ENCODE data around the gene NADSYN1.

NADSYN1 gene

DNA sequence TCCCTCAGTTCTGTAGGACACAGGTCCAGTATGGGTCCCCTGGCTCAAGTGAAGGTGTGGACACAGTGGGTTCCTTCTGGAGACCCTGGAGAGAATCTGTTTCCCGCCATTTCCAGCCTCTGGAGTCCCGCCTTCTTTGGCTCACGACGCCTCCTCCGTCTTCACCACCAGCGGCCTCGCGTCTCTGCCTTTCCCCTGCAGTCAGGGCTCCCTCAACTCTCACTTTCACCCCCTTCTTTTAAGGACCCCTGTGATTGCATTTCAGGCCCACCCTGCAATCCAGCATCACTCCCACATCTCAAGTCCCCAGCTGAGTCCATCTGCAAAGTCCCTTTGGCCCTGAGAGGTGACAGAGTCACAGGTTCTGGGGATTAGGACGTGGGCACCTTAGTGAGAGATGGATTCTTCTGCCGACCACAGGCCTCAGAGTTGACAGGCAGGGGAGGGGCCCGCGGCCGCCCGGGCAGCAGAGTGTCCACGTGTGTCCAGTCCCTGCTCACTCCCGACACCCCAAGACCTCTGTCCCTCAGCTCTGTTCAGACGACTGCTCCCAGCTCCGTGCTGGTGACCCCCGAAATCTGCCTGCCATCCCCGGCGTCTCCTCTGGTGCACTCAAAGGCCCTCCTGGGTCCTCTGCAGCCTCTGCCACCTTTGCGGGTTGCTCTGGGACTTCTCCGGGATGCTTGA is 37.2 kb downstream of the NADSYN1 start:
- TF ChIP-seq CREB1 (IDR thresholded peaks at IDR 0.05; ENCODE audit: low read depth) = no peak

DNA sequence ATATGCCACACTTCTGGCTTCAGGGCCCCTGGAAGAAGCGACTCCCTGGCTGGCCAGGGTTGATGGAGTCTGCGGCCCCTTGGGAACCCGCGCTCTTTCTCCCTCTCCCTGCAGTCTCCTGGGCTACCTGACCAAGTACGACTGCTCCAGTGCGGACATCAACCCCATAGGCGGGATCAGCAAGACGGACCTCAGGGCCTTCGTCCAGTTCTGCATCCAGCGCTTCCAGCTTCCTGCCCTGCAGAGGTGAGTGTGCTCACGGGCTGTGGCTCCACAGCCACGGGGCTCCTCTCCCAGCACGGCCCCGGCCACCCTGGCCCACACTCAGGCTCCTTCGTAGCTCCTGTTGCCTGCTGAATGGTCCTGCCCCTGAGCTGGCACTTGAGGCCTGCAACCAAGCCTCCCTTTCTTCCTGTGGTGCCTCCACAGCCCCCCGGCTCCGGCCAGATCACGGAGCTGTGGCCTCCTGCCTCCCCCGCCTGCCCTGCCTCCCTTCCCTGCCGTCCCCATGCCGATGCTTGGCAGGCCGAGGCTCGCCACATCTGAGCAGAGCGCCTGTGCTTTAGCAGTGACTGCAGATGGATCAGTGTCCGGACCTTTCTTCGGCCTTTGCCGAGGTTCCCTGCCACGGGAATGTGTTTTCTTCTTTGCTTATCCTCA is 37.9 kb downstream of the NADSYN1 start:
- TF ChIP-seq YY1 (IDR thresholded peaks at IDR 0.05; ENCODE audit: low read depth) (no peak), ZBTB7A (IDR thresholded peaks at IDR 0.05; ENCODE audit: low read depth) (no peak), EGR1 (IDR thresholded peaks at IDR 0.05) (no peak), RAD21 (IDR thresholded peaks at IDR 0.05; ENCODE audit: low read depth) (no peak), TEAD4 (IDR thresholded peaks at IDR 0.05) (no peak), MAX (IDR thresholded peaks at IDR 0.05) (no peak), CEBPB (IDR thresholded peaks at IDR 0.05) (no peak), TCF12 (IDR thresholded peaks at IDR 0.05; ENCODE audit: low read depth) (no peak), EP300 (IDR thresholded peaks at IDR 0.05; ENCODE audit: borderline replicate concordance) (no peak)

DNA sequence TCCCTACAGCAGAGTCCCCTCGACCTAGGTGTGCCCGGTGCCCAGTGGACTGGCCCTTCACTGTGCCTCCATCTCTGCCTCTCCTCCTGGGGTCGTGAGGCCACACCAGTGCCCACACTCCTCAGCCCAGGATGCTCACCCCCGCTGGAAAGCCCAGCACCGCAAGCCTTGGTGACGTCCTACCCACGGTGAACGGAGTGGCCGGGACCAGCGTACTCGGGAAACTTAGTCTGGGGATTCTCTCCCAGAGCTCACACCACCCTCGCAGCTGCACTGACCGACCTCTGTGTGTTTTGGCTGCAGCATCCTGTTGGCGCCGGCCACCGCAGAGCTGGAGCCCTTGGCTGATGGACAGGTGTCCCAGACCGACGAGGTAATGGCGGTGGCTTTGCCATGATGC is 38.5 kb downstream of the NADSYN1 start:
- TF ChIP-seq, protein P1, sequence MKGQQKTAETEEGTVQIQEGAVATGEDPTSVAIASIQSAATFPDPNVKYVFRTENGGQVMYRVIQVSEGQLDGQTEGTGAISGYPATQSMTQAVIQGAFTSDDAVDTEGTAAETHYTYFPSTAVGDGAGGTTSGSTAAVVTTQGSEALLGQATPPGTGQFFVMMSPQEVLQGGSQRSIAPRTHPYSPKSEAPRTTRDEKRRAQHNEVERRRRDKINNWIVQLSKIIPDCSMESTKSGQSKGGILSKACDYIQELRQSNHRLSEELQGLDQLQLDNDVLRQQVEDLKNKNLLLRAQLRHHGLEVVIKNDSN (IDR thresholded peaks at IDR 0.05) = no peak
- TF ChIP-seq EGR1 (IDR thresholded peaks at IDR 0.05) = no peak
- no peak for TF ChIP-seq RAD21 (IDR thresholded peaks at IDR 0.05; ENCODE audit: low read depth)
- no peak for TF ChIP-seq NFIC (IDR thresholded peaks at IDR 0.05)
- TF ChIP-seq REST (IDR thresholded peaks at IDR 0.05; ENCODE audit: low read depth) = no peak
- no peak for TF ChIP-seq CEBPB (IDR thresholded peaks at IDR 0.05)

- TF ChIP-seq NFIC (IDR thresholded peaks at IDR 0.05) (no peak), YY1 (IDR thresholded peaks at IDR 0.05; ENCODE audit: low read depth) (no peak), EGR1 (IDR thresholded peaks at IDR 0.05) (no peak), TCF12 (IDR thresholded peaks at IDR 0.05; ENCODE audit: low read depth) (no peak), REST (IDR thresholded peaks at IDR 0.05; ENCODE audit: low read depth) (no peak)
- TF ChIP-seq, protein P1 (IDR thresholded peaks at IDR 0.05) = no peak
Observed at GRCh38 chr11:71491940-71492339, 38.9 kb downstream of the NADSYN1 start.

DNA sequence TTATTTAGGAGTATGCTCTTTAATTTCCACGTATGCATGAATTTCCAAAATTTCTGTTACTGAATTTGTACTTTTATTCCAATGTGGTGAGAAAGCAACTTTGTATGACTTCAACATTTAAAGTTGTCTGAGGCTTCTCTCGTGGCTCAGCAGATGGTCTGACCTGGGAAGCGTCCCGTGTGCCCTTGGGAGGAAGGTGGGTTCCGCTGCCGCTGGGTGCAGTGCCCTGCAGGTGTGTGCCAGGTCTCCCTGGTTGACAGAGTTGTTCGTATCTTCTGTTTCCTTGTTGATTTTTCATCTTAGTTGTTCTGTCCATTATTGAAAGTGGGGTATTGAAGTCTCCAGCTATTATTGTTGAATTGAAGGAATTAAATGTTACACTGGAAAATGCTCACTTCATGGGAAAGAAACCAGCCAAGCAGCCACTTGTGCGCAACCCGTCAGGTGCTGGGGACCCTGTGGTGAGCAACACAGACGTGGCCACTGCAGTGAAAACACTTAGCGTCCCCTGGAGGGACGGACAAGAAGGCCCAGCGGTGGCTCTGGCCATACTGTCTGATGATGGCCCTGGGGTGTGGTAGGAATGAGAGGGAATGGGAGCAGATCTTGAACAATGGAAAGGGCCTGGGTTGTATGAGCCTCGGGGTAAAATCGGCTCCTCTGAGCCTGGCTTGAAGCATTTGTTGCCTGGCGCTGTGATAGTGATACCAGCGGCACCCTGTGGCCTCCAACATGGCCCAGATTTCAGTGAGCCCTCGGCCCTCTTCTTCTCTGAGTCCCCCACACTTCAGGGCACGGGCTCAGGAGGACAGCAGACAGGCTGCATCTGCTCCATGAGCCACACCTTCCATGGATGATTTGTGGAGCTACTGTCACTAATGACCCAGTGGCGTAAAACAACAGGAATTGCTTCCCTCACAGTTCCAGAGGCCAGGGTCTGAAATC is 42.6 kb downstream of the NADSYN1 start:
- TF ChIP-seq ZBTB7A (IDR thresholded peaks at IDR 0.05; ENCODE audit: low read depth) (no peak), MAX (IDR thresholded peaks at IDR 0.05) (no peak), CEBPB (IDR thresholded peaks at IDR 0.05) (no peak), FOXM1 (IDR thresholded peaks at IDR 0.05; ENCODE audit: borderline replicate concordance, low read depth) (no peak), TEAD4 (IDR thresholded peaks at IDR 0.05) (no peak), REST (IDR thresholded peaks at IDR 0.05; ENCODE audit: low read depth) (no peak), EGR1 (IDR thresholded peaks at IDR 0.05) (no peak), YY1 (IDR thresholded peaks at IDR 0.05; ENCODE audit: low read depth) (no peak), TAF1 (IDR thresholded peaks at IDR 0.05; ENCODE audit: low read depth) (no peak), TCF12 (IDR thresholded peaks at IDR 0.05; ENCODE audit: low read depth) (no peak), NFIC (IDR thresholded peaks at IDR 0.05) (no peak), CREB1 (IDR thresholded peaks at IDR 0.05; ENCODE audit: low read depth) (no peak), EP300 (IDR thresholded peaks at IDR 0.05; ENCODE audit: borderline replicate concordance) (no peak), RAD21 (IDR thresholded peaks at IDR 0.05; ENCODE audit: low read depth) (no peak)
- TF ChIP-seq, protein P1 (IDR thresholded peaks at IDR 0.05) = no peak

All from Ishikawa (cell line).